GM12878 (cell line): Measurements from ENCODE around the gene CNTN4. TPM values are rescaled to one million over a fixed set of nuclear protein-coding genes. Genes with fewer than 3 reads are reported as not detected.

Experiments
- ATAC-seq: fragments of 200-7000 bp; cut with Tn5 transposase; 3 replicates; pipeline ENCODE4 v1.9.1; 2020; ENCODE audit warnings: mild to moderate bottlenecking, moderate library complexity
- BruUV-seq: library from RNA; stranded (reverse); fragments of 400-500 nt; replicated peaks from 2 replicates; lab custom pipeline; 2021; lab: Mats Ljungman, UMichigan
- CTCF ChIA-PET: fragments of 300-600 bp; sonication (Branson Sonifier 250); formaldehyde crosslinking; extraction: SDS; loops from one replicate; lab custom pipeline; 2021; ENCODE audit warnings: inconsistent platforms; lab: Yijun Ruan, JAX
- POLR2A ChIA-PET: fragments of 350-600 bp; formaldehyde crosslinking; extraction: SDS; loops from one replicate; lab custom pipeline; 2021; ENCODE audit warnings: inconsistent platforms; lab: Charles Lee
- RAD21 ChIA-PET: fragments of 300-600 bp; sonication (Branson Sonifier 250); formaldehyde crosslinking; loops from one replicate; lab custom pipeline; 2023; ENCODE audit warnings: antibody characterized with exemption; ENCODE audit not compliant: unreplicated experiment; lab: Charles Lee
- SMC1A ChIA-PET: fragments of 300-600 bp; sonication (Branson Sonifier 250); formaldehyde crosslinking; loops from one replicate; lab custom pipeline; 2023; ENCODE audit not compliant: unreplicated experiment, uncharacterized antibody; lab: Charles Lee
- DNase-seq: peaks from one replicate; pipeline ENCODE4 v3.0.0-alpha.2; 2011; ENCODE audit warnings: low read depth, low spot score
- FAIRE-seq: peaks from 3 replicates; lab custom pipeline; 2011; peaks lifted over from hg19 to GRCh38; lab: Jason Lieb, UNC
- H2AFZ ChIP-seq: 2 replicates; pipeline ENCODE4 v1.6.0; 2011; ENCODE audit warnings: low read depth, low read length, control low read depth; ENCODE audit not compliant: control insufficient read depth
- H3K27ac ChIP-seq: 2 replicates; pipeline ENCODE4 v1.5.1; 2011; ENCODE audit warnings: control low read depth; ENCODE audit not compliant: control insufficient read depth, insufficient read depth
- H3K27me3 ChIP-seq, 2 experiments: replicated peaks in 1 of 2; 2 replicates each; pipeline versions ENCODE4 v1.6.0 to v1.6.1; 2011; ENCODE audit warnings: low read length in 1 of 2; ENCODE audit not compliant: control insufficient read depth in 2 of 2, insufficient read depth in 2 of 2
- H3K36me3 ChIP-seq, 2 experiments: 2 replicates each; pipeline ENCODE4 v1.5.1; 2011; ENCODE audit warnings: low read length in 1 of 2; ENCODE audit not compliant: control insufficient read depth in 2 of 2, insufficient read depth in 2 of 2
- H3K4me1 ChIP-seq: 2 replicates; pipeline ENCODE4 v1.6.1; 2011; ENCODE audit warnings: mild to moderate bottlenecking, low read length, moderate library complexity, mixed read lengths; ENCODE audit not compliant: control insufficient read depth, insufficient read depth
- H3K4me2 ChIP-seq: 2 replicates; pipeline ENCODE4 v1.6.0; 2011; ENCODE audit warnings: control low read depth; ENCODE audit not compliant: control insufficient read depth, insufficient read depth
- H3K4me3 ChIP-seq: fragments of 200-600 bp; sonication (generic); 2 replicates; pipeline ENCODE4 v1.5.1; 2016
- H3K79me2 ChIP-seq: 2 replicates; pipeline ENCODE4 v1.6.0; 2011; ENCODE audit warnings: low read length; ENCODE audit not compliant: control insufficient read depth, insufficient read depth
- H3K9ac ChIP-seq: 2 replicates; pipeline ENCODE4 v1.8.0; 2011; ENCODE audit warnings: low read length, control low read depth, mixed read lengths; ENCODE audit not compliant: control insufficient read depth, insufficient read depth
- H3K9me3 ChIP-seq: replicated peaks from 3 replicates; pipeline ENCODE4 v1.5.1; 2011; ENCODE audit warnings: mild to moderate bottlenecking, low read length; ENCODE audit not compliant: control insufficient read depth, insufficient read depth
- H4K20me1 ChIP-seq: 2 replicates; pipeline ENCODE4 v1.6.0; 2011; ENCODE audit not compliant: control insufficient read depth, insufficient read depth
- ATF7 ChIP-seq: fragments of 450-650 bp; IDR thresholded peaks from 2 replicates; pipeline ENCODE4 v1.6.1; 2016; ENCODE audit warnings: low read depth, mild to moderate bottlenecking
- CUX1 ChIP-seq: IDR thresholded peaks from 2 replicates; pipeline ENCODE4 v1.6.1; 2012; ENCODE audit warnings: improper control_type of control experiment, low read depth, low read length; ENCODE audit not compliant: insufficient replicate concordance
- E4F1 ChIP-seq: fragments of 450-650 bp; IDR thresholded peaks from 2 replicates; pipeline ENCODE4 v1.6.1; 2018; ENCODE audit warnings: borderline replicate concordance, mild to moderate bottlenecking; ENCODE audit not compliant: partially characterized antibody
- FOS ChIP-seq: IDR thresholded peaks from 3 replicates; pipeline ENCODE4 v1.6.1; 2011; ENCODE audit warnings: borderline replicate concordance; ENCODE audit not compliant: insufficient read length; ENCODE audit errors: extremely low read depth
- FOXM1 ChIP-seq: IDR thresholded peaks from 2 replicates; pipeline ENCODE4 v1.6.1; 2012; ENCODE audit warnings: low read depth, mild to moderate bottlenecking, inconsistent platforms, low read length, moderate library complexity
- GATAD2B ChIP-seq: fragments of 450-650 bp; conservative IDR thresholded peaks from 2 replicates; pipeline ENCODE4 v1.6.1; 2017; ENCODE audit warnings: low read depth, mild to moderate bottlenecking, moderate library complexity
- IRF4 ChIP-seq: IDR thresholded peaks from 2 replicates; pipeline ENCODE4 v1.6.1; 2011; ENCODE audit warnings: low read depth, low read length
- KLF5 ChIP-seq: fragments of 450-650 bp; IDR thresholded peaks from 2 replicates; pipeline ENCODE4 v1.6.1; 2014; ENCODE audit warnings: mild to moderate bottlenecking; ENCODE audit not compliant: partially characterized antibody
- MTA3 ChIP-seq: IDR thresholded peaks from 2 replicates; pipeline ENCODE4 v1.6.1; 2012; ENCODE audit warnings: low read length, inconsistent platforms, borderline replicate concordance
- NFXL1 ChIP-seq: fragments of 450-650 bp; IDR thresholded peaks from 2 replicates; pipeline ENCODE4 v1.6.1; 2017; ENCODE audit warnings: antibody characterized with exemption, mild to moderate bottlenecking, borderline replicate concordance
- NFYA ChIP-seq: IDR thresholded peaks from 2 replicates; pipeline ENCODE4 v1.6.1; 2011; ENCODE audit warnings: low read depth, mild to moderate bottlenecking, low read length, improper control_type of control experiment, borderline replicate concordance
- NFYB ChIP-seq: IDR thresholded peaks from 2 replicates; pipeline ENCODE4 v1.6.1; 2011; ENCODE audit warnings: low read depth, mild to moderate bottlenecking, low read length, improper control_type of control experiment, moderate library complexity; ENCODE audit not compliant: insufficient read depth
- POLR2AphosphoS2 ChIP-seq: IDR thresholded peaks from 2 replicates; pipeline ENCODE4 v1.6.1; 2011; ENCODE audit warnings: low read depth, mild to moderate bottlenecking, low read length, improper control_type of control experiment, moderate library complexity
- SREBF2 ChIP-seq: IDR thresholded peaks from 2 replicates; pipeline ENCODE4 v1.6.1; 2012; ENCODE audit warnings: mild to moderate bottlenecking, low read length
- WRNIP1 ChIP-seq: IDR thresholded peaks from 2 replicates; pipeline ENCODE4 v1.6.1; 2011; ENCODE audit warnings: low read depth, low read length, improper control_type of control experiment, borderline replicate concordance
- YBX1 ChIP-seq: fragments of 450-650 bp; IDR thresholded peaks from 2 replicates; pipeline ENCODE4 v1.6.1; 2016; ENCODE audit warnings: antibody characterized with exemption
- ZNF384 ChIP-seq: IDR thresholded peaks from 2 replicates; pipeline ENCODE4 v1.6.1; 2012; ENCODE audit warnings: low read depth, mild to moderate bottlenecking, low read length, improper control_type of control experiment, borderline replicate concordance
- ZNF622 ChIP-seq: fragments of 450-650 bp; IDR thresholded peaks from 2 replicates; pipeline ENCODE4 v1.6.1; 2017; ENCODE audit warnings: mild to moderate bottlenecking, inconsistent platforms
- WGBS: methylation state at CpG from one replicate; pipeline ENCODE4 v1.1.6; 2016; ENCODE audit warnings: low lambda C conversion rate; ENCODE audit not compliant: insufficient replicate concordance, insufficient coverage; ENCODE audit errors: missing lambda C conversion rate; 5-methylcytosine and 5-hydroxymethylcytosine counted together
- in situ Hi-C: fragments of 300-500 bp; cut with MboI; formaldehyde crosslinking; loops from 9 replicates; pipeline ENCODE4 v1.14.3; 2018; ENCODE audit warnings: mixed read lengths
- intact Hi-C: fragments of 100-400 bp; cut with micrococcal nuclease; formaldehyde crosslinking; loops from one replicate; pipeline ENCODE4 v1.14.2; 2022; ENCODE audit not compliant: unreplicated experiment
- polyA plus RNA-seq, 11 experiments: library from polyadenylated mRNA; depleted of rRNA in 4 of 11; unstranded in 6 of 11; stranded (reverse) in 5 of 11; fragments of >200 nt; fragmentation: Nextera tagmentation in 4 of 11; fragmentation: Illumina TruSeq in 1 of 11; extraction: Ambion mirVana in 4 of 11; extraction: Trizol in 1 of 11; gene quantifications; 1 replicate in 1 of 11; 2 replicates in 10 of 11; pipeline versions ENCODE4 v1.2.1 to v1.2.3, GENCODE V29; 2011 to 2016; ENCODE audit warnings: inconsistent platforms in 2 of 11, missing spikeins in 2 of 11, low read depth in 1 of 11
- total RNA-seq, 4 experiments: library from RNA; depleted of rRNA in 3 of 4; stranded (reverse); fragments of >200 nt in 3 of 4; fragmentation: Illumina TruSeq in 1 of 4; extraction: Trizol in 1 of 4; gene quantifications; 2 replicates each; pipeline versions ENCODE4 v1.2.1 to v1.2.3, GENCODE V29; 2013 to 2021

CNTN4 gene
- total and polyA plus RNA-seq, 10 of the 15 experiments (the other 5 are each of a cell fraction or from before 2014, with no cell fraction given), result 0.05 to 0.43 (median 0.15) TPM; not detected in 1

GRCh38 chr3:2568156-2568555 is 469.5 kb downstream of the CNTN4 start (continued):
- TF ChIP-seq ZNF622, result no peak
- TF ChIP-seq KLF5, result no peak
- no peak for TF ChIP-seq SREBF2
- TF ChIP-seq POLR2AphosphoS2, result no peak
- TF ChIP-seq WRNIP1, result no peak
- TF ChIP-seq YBX1, result no peak
- no peak for TF ChIP-seq NFYB
- TF ChIP-seq, all 136 proteins: peak for 0

- CTCF ChIA-PET, result interaction anchor here (0.6 to 1.5 kb wide), 3 partner anchors 10 to 178 kb away, joined by 3 to 4 read pairs (median 3); no protein-coding TSS in a partner anchor
- ATAC-seq (no peak), DNase-seq (no peak), FAIRE-seq (no peak)
- intact Hi-C loops, result no loop called here
- Histone ChIP-seq H3K9me3 (no peaks in the 10 kb centered on the region; the same call in 2 of the 3 replicates), H3K27ac (no peak overlapping the region), H3K9ac (no peak overlapping the region), H3K79me2 (no peaks in the 10 kb centered on the region), H3K4me2 (no peak overlapping the region), H3K4me1 (no peaks in the 10 kb centered on the region), H3K36me3 (no peaks in the 10 kb centered on the region), H2AFZ (no peak overlapping the region), H3K4me3 (no peak overlapping the region), H3K27me3 (no peaks in the 10 kb centered on the region), H4K20me1 (no peaks in the 10 kb centered on the region)
- POLR2A ChIA-PET, result no interaction called here
- SMC1A ChIA-PET, result interaction anchor here (0.7 to 1.8 kb wide), 6 partner anchors 11 to 65 kb away, joined by 3 to 6 read pairs (median 3); no protein-coding TSS in a partner anchor
- RAD21 ChIA-PET, result no interaction called here
- in situ Hi-C loops, result no loop called here
- WGBS, result 25% methylated on average over 7 of the region's 7 CpGs
- no TSS peak for BruUV-seq
- TF ChIP-seq E4F1 (no peak), CUX1 (no peak), GATAD2B (no peak), ZNF384 (no peak), IRF4 (no peak), MTA3 (no peak), NFXL1 (no peak), ATF7 (no peak), FOS (no peak), NFYA (no peak), FOXM1 (no peak)
Observed at GRCh38 chr3:2568929-2569328, 470.3 kb downstream of the CNTN4 start.
